Activated CD4-positive, alpha-beta T cell treated with anti-CD3 and anti-CD28 coated beads, Interleukin-10, Interleukin-2, amounts not matched to agents 100 ng/mL and 50 ng/mL, durations not matched to agents 16 hours and 8 hours (primary cell): ENCODE results near the gene FLACC1.

Experiments
- DNase-seq: peaks from one replicate; pipeline ENCODE4 v3.0.0-alpha.2; 2020

Gene FLACC1

GRCh38 chr2:201249889-201250288 lies 107.3 kb downstream of the FLACC1 start:
- no peak for DNase-seq

GRCh38 chr2:201248288-201248844 lies 108.8 kb downstream of the FLACC1 start:
- DNase-seq = no peak

- DNase-seq = no peak
Measured at GRCh38 chr2:201246280-201246679, 110.9 kb downstream of the FLACC1 start.

GRCh38 chr2:201244829-201245228 lies 112.3 kb downstream of the FLACC1 start:
- no peak for DNase-seq

GRCh38 chr2:201242571-201243277 lies 114.4 kb downstream of the FLACC1 start:
- DNase-seq = no peak

GRCh38 chr2:201239167-201239935 lies 117.8 kb downstream of the FLACC1 start:
- DNase-seq = peak; percentile 54
